VCaP (cell line): ENCODE data around the gene CYLD.

Experiments used
- H3K27ac ChIP-seq: fragments of 450-650 bp; 2 replicates; pipeline ENCODE4 v1.5.1; 2017
- TF ChIP-seq, protein P1 (sequence below): fragments of 450-650 bp; conservative IDR thresholded peaks from 2 replicates; pipeline ENCODE4 v1.5.1; 2017; ENCODE audit warnings: mild to moderate bottlenecking, moderate library complexity

The CYLD gene

DNA sequence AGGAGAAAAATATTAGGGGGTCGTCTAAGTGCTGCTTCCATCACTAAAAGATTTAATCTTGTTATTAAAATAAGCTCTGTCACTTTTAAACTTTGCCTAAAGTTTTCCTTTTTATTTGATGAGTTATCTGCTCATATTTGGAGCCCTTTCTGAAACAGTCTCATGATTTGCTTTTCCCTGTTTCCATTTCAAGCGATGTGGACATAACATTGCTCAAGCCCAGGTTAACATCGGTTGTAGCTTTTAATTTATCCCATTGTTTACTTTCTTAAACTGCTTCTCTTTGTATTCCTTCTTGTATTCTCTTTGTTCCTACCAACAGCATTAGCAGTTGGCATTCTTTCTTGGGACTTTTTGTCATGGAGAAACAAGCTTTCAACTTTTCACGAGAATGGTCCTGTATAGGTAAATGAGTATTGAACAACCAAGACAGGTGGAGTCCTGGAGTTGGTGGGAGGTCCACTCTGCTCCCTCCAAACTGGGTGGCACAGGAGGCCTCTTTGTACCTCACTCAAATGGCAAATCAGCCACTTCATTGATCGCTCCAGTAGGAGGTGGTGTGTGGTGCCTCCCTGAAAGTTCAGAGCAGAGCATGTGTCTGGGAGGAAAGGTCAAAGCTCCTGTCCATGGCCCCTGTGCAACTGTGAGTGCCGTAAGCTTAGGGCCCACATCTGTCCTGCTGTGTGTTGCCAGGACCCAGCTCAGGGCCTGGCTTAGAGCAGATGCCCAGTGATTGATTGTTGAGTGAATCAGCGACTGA, 107.0 kb downstream of the CYLD start:
- no peak overlapping the region for H3K27ac ChIP-seq
- TF ChIP-seq, protein P1, sequence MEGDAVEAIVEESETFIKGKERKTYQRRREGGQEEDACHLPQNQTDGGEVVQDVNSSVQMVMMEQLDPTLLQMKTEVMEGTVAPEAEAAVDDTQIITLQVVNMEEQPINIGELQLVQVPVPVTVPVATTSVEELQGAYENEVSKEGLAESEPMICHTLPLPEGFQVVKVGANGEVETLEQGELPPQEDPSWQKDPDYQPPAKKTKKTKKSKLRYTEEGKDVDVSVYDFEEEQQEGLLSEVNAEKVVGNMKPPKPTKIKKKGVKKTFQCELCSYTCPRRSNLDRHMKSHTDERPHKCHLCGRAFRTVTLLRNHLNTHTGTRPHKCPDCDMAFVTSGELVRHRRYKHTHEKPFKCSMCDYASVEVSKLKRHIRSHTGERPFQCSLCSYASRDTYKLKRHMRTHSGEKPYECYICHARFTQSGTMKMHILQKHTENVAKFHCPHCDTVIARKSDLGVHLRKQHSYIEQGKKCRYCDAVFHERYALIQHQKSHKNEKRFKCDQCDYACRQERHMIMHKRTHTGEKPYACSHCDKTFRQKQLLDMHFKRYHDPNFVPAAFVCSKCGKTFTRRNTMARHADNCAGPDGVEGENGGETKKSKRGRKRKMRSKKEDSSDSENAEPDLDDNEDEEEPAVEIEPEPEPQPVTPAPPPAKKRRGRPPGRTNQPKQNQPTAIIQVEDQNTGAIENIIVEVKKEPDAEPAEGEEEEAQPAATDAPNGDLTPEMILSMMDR: no peak
